HepG2 (cell line): ENCODE data around the gene ZNF184. TPM values are rescaled to one million over a fixed set of nuclear protein-coding genes. Genes with fewer than 3 reads are reported as not detected.

Experiments used
- ATAC-seq: fragments of 200-7000 bp; cut with Tn5 transposase; 3 replicates; pipeline ENCODE4 v1.9.1; 2020; ENCODE audit warnings: mild to moderate bottlenecking, moderate library complexity
- BruUV-seq: library from RNA; stranded (reverse); fragments of 400-500 nt; replicated peaks from 2 replicates; lab custom pipeline; 2021; lab: Mats Ljungman, UMichigan
- CTCF ChIA-PET: fragments of 300-600 bp; formaldehyde crosslinking; extraction: SDS; loops from one replicate; lab custom pipeline; 2021; ENCODE audit warnings: low total read pairs, inconsistent platforms, low intra/inter-chr PET ratio; lab: Yijun Ruan, JAX
- POLR2A ChIA-PET: fragments of 350-600 bp; sonication (Branson Sonifier 250); formaldehyde crosslinking; loops from one replicate; lab custom pipeline; 2020; ENCODE audit warnings: antibody characterized with exemption, inconsistent platforms; lab: Yijun Ruan, JAX
- DNase-seq: peaks from one replicate; pipeline ENCODE4 v3.0.0-alpha.2; 2015; ENCODE audit warnings: low spot score
- FAIRE-seq: peaks from 3 replicates; lab custom pipeline; 2011; peaks lifted over from hg19 to GRCh38; lab: Jason Lieb, UNC
- H2AFZ ChIP-seq: one replicate; pipeline ENCODE4 v1.6.1; 2011; ENCODE audit warnings: low read length, inconsistent platforms
- H3K27ac ChIP-seq: fragments of 300-600 bp; 3 replicates; pipeline ENCODE4 v1.8.0; 2011; ENCODE audit warnings: mixed run types, mild to moderate bottlenecking, mixed read lengths, low read length, inconsistent platforms; ENCODE audit not compliant: insufficient read depth; ENCODE audit errors: extremely low read length
- H3K27me3 ChIP-seq, 2 experiments: fragments of 200-600 bp in 1 of 2; 2 replicates in 1 of 2; 3 replicates in 1 of 2; pipeline versions ENCODE4 v1.6.0 to v1.8.0; 2011; ENCODE audit warnings: low read length in 2 of 2, mild to moderate bottlenecking in 2 of 2, moderate library complexity in 2 of 2, inconsistent platforms in 1 of 2; ENCODE audit not compliant: insufficient read depth in 2 of 2, control insufficient read depth in 1 of 2
- H3K36me3 ChIP-seq, 2 experiments: fragments of 200-600 bp in 1 of 2; replicated peaks in 1 of 2; 2 replicates in 1 of 2; 3 replicates in 1 of 2; pipeline versions ENCODE4 v1.5.1 to v1.8.0; 2011; ENCODE audit warnings: low read length in 2 of 2, inconsistent platforms in 1 of 2; ENCODE audit not compliant: insufficient read depth in 2 of 2, control insufficient read depth in 1 of 2
- H3K4me1 ChIP-seq: 2 replicates; pipeline ENCODE4 v1.5.1; 2012; ENCODE audit warnings: low read length, inconsistent platforms; ENCODE audit not compliant: insufficient read depth
- H3K4me2 ChIP-seq: 2 replicates; pipeline ENCODE4 v1.6.0; 2011; ENCODE audit warnings: low read depth, low read length, inconsistent platforms
- H3K4me3 ChIP-seq, 3 experiments: fragments of 200-600 bp in 1 of 3; sonication (generic), shearing (Covaris generic) in 1 of 3; replicated peaks in 1 of 3; 2 replicates each; pipeline ENCODE4 v1.5.1; 2011 to 2016; ENCODE audit warnings: low read length in 3 of 3, inconsistent platforms in 2 of 3, low read depth in 2 of 3, mild to moderate bottlenecking in 2 of 3, control low read depth in 1 of 3, mixed read lengths in 1 of 3; ENCODE audit not compliant: insufficient read depth in 1 of 3
- H3K79me2 ChIP-seq: one replicate; pipeline ENCODE4 v1.6.1; 2011; ENCODE audit warnings: low read length, inconsistent platforms; ENCODE audit not compliant: insufficient read depth
- H3K9ac ChIP-seq: 2 replicates; pipeline ENCODE4 v1.6.0; 2011; ENCODE audit warnings: mild to moderate bottlenecking, low read depth, low read length, inconsistent platforms; ENCODE audit not compliant: insufficient read depth
- H3K9me3 ChIP-seq: 2 replicates; pipeline ENCODE4 v1.5.1; 2012; ENCODE audit warnings: mild to moderate bottlenecking, low read length
- H4K20me1 ChIP-seq: 2 replicates; pipeline ENCODE4 v1.6.0; 2011; ENCODE audit warnings: inconsistent platforms, mild to moderate bottlenecking, low read length, moderate library complexity; ENCODE audit not compliant: insufficient read depth
- ATF7 ChIP-seq, 2 experiments: fragments of 450-650 bp in 1 of 2; sonication (generic) in 1 of 2; formaldehyde crosslinking in 1 of 2; IDR thresholded peaks; 2 replicates each; pipeline versions ENCODE4 v1.4.0 to v1.6.1; 2016 to 2020; ENCODE audit warnings: antibody characterized with exemption in 1 of 2, mild to moderate bottlenecking in 1 of 2, missing genetic modification reagents in 1 of 2
- CCAR2 ChIP-seq: fragments of 200-400 bp; formaldehyde crosslinking; optimal IDR thresholded peaks from 2 replicates; pipeline ENCODE3; 2018; ENCODE audit warnings: low read depth, mild to moderate bottlenecking, low read length, moderate library complexity
- HDAC1 ChIP-seq: sonication (generic); formaldehyde crosslinking; IDR thresholded peaks from 2 replicates; pipeline ENCODE4 v1.5.1; 2020; ENCODE audit warnings: mild to moderate bottlenecking, missing genetic modification reagents
- HNRNPL ChIP-seq: fragments of 200-400 bp; formaldehyde crosslinking; IDR thresholded peaks from 2 replicates; pipeline ENCODE4 v1.6.1; 2017; ENCODE audit warnings: mild to moderate bottlenecking, low read depth, low read length
- HOXD1 ChIP-seq: sonication (generic); formaldehyde crosslinking; IDR thresholded peaks from 2 replicates; pipeline ENCODE4 v1.5.0; 2020; ENCODE audit warnings: missing genetic modification reagents
- MEIS1 ChIP-seq: sonication (generic); formaldehyde crosslinking; IDR thresholded peaks from 2 replicates; pipeline ENCODE4 v1.9.0; 2021; ENCODE audit warnings: mild to moderate bottlenecking, missing genetic modification reagents, moderate library complexity, borderline replicate concordance
- MXI1 ChIP-seq: IDR thresholded peaks from 3 replicates; pipeline ENCODE4 v1.6.1; 2012; ENCODE audit warnings: low read depth, low read length, inconsistent platforms, borderline replicate concordance
- NCOA5 ChIP-seq: sonication (generic); formaldehyde crosslinking; IDR thresholded peaks from 2 replicates; pipeline ENCODE4 v1.4.0; 2020; ENCODE audit warnings: missing genetic modification reagents
- NR1H2 ChIP-seq: sonication (generic); formaldehyde crosslinking; IDR thresholded peaks from 2 replicates; pipeline ENCODE4 v1.8.1; 2022; ENCODE audit warnings: low read depth, missing genetic modification reagents, borderline replicate concordance
- PRPF4 ChIP-seq: fragments of 200-400 bp; formaldehyde crosslinking; IDR thresholded peaks from 2 replicates; pipeline ENCODE4 v1.6.1; 2016; ENCODE audit warnings: low read length, low read depth; ENCODE audit not compliant: poor library complexity, severe bottlenecking
- PTBP1 ChIP-seq: fragments of 200-400 bp; formaldehyde crosslinking; IDR thresholded peaks from 2 replicates; pipeline ENCODE4 v1.6.1; 2018; ENCODE audit warnings: low read length, low read depth; ENCODE audit not compliant: poor library complexity, severe bottlenecking
- SSRP1 ChIP-seq: IDR thresholded peaks from 2 replicates; pipeline ENCODE4 v1.6.1; 2016; ENCODE audit warnings: control low read depth
- TBP ChIP-seq: sonication (generic); formaldehyde crosslinking; IDR thresholded peaks from 2 replicates; pipeline ENCODE4 v1.5.0; 2020; ENCODE audit warnings: missing genetic modification reagents
- TIGD3 ChIP-seq: sonication (generic); formaldehyde crosslinking; IDR thresholded peaks from 2 replicates; pipeline ENCODE4 v1.5.1; 2020; ENCODE audit warnings: mild to moderate bottlenecking, missing genetic modification reagents, borderline replicate concordance
- XBP1 ChIP-seq: sonication (generic); formaldehyde crosslinking; IDR thresholded peaks from 2 replicates; pipeline ENCODE4 v1.5.0; 2020; ENCODE audit warnings: missing genetic modification reagents
- ZNF207 ChIP-seq: fragments of 450-650 bp; IDR thresholded peaks from 2 replicates; pipeline ENCODE4 v1.6.1; 2016; ENCODE audit warnings: antibody characterized with exemption, borderline replicate concordance
- ZNF430 ChIP-seq: sonication (generic); formaldehyde crosslinking; IDR thresholded peaks from 2 replicates; pipeline ENCODE4 v1.9.0; 2021; ENCODE audit warnings: mild to moderate bottlenecking, missing genetic modification reagents
- ZNF629 ChIP-seq: sonication (generic); formaldehyde crosslinking; conservative IDR thresholded peaks from 2 replicates; pipeline ENCODE4 v1.5.0; 2020; ENCODE audit warnings: missing genetic modification reagents
- ZSCAN9 ChIP-seq: IDR thresholded peaks from 2 replicates; pipeline ENCODE4 v1.6.1; 2016; ENCODE audit warnings: borderline replicate concordance
- WGBS: methylation state at CpG from one replicate; pipeline ENCODE4 v1.1.6; 2017; ENCODE audit warnings: low lambda C conversion rate; 5-methylcytosine and 5-hydroxymethylcytosine counted together
- in situ Hi-C: cut with HindIII; loops from 2 replicates; pipeline ENCODE4 v1.10.0; 2017; ENCODE audit warnings: low pct_unique_long_range_greater_than_20kb; ENCODE audit not compliant: extremely low pct_ligation_motif_present
- intact Hi-C: fragments of 100-400 bp; cut with micrococcal nuclease; formaldehyde crosslinking; loops from one replicate; pipeline ENCODE4 v1.10.0; 2022; ENCODE audit not compliant: unreplicated experiment
- polyA plus RNA-seq, 8 experiments: library from polyadenylated mRNA; depleted of rRNA in 3 of 8; stranded (reverse) in 7 of 8; unstranded in 1 of 8; fragments of >200 nt; fragmentation: Illumina TruSeq in 4 of 8; extraction: Trizol in 4 of 8; gene quantifications; 2 replicates each; pipeline versions ENCODE4 v1.2.1 to v1.2.3, GENCODE V29; 2011 to 2016; ENCODE audit warnings: low read depth in 4 of 8, missing spikeins in 1 of 8, mixed read lengths in 1 of 8; ENCODE audit not compliant: insufficient read depth in 1 of 8
- total RNA-seq, 5 experiments: library from RNA; depleted of rRNA; stranded (reverse); fragments of >200 nt; fragmentation: Illumina TruSeq; extraction: Trizol; gene quantifications; 2 replicates each; pipeline ENCODE4 v1.2.3, GENCODE V29; 2016; ENCODE audit warnings: low read depth in 1 of 5
- TF ChIP-seq, protein P1 (sequence below): sonication (generic); formaldehyde crosslinking; IDR thresholded peaks from 2 replicates; pipeline ENCODE4 v1.5.1; 2020; ENCODE audit warnings: missing genetic modification reagents, mild to moderate bottlenecking, borderline replicate concordance

The ZNF184 gene
- total and polyA plus RNA-seq, 2 of the 13 experiments (the other 11 are each of a cell fraction or from before 2014, with no cell fraction given): 2.1 to 10.1 TPM

- H3K4me3 ChIP-seq: no peak overlapping the region
- H3K4me2 ChIP-seq: no peak overlapping the region
- ATAC-seq (no peak), DNase-seq (no peak), FAIRE-seq (no peak)
- TF ChIP-seq ZNF207 (no peak), NR1H2 (CRISPR knock-in tag) (no peak), HOXD1 (CRISPR knock-in tag) (no peak), MEIS1 (CRISPR knock-in tag) (no peak), ATF7 (IDR thresholded peaks at IDR 0.05) (peak; percentile 73), ATF7 (CRISPR knock-in tag; IDR thresholded peaks at IDR 0.05) (no peak), NCOA5 (CRISPR knock-in tag) (no peak), PRPF4 (no peak)
- POLR2A ChIA-PET: no interaction called here
- CTCF ChIA-PET: no interaction called here
- intact Hi-C loops: no loop called here
- BruUV-seq: no TSS peak
- no peaks in the 10 kb centered on the region for H3K4me1 ChIP-seq
- H2AFZ ChIP-seq: no peak overlapping the region
- no peak overlapping the region for H3K27ac ChIP-seq
- H3K27me3 ChIP-seq: peaks cover 0 to 2% of the 10 kb centered on the region in 2 experiments; a peak in 1 of 5 replicates
- 12% methylated on average over 2 of the region's 2 CpGs for WGBS
- no peaks in the 10 kb centered on the region; a peak in 1 of 5 replicates for H3K36me3 ChIP-seq
- H3K9me3 ChIP-seq: peaks cover 8% of the 10 kb centered on the region; the same call in 1 of the 2 replicates
- in situ Hi-C loops: no loop called here
- no peak overlapping the region for H3K9ac ChIP-seq
- H4K20me1 ChIP-seq: no peaks in the 10 kb centered on the region
- no peaks in the 10 kb centered on the region for H3K79me2 ChIP-seq
Measured at GRCh38 chr6:27415898-27416297, 57.0 kb downstream of the ZNF184 start.

GRCh38 chr6:27414996-27415395, 57.9 kb downstream of the ZNF184 start:
- Histone ChIP-seq H3K4me2 (no peak overlapping the region), H3K4me3 (no peak overlapping the region), H2AFZ (no peak overlapping the region), H3K36me3 (no peaks in the 10 kb centered on the region; a peak in 1 of 5 replicates), H3K9ac (no peak overlapping the region), H4K20me1 (no peaks in the 10 kb centered on the region), H3K9me3 (peaks cover 8% of the 10 kb centered on the region; the same call in 1 of the 2 replicates), H3K79me2 (no peaks in the 10 kb centered on the region), H3K4me1 (no peaks in the 10 kb centered on the region), H3K27ac (no peak overlapping the region), H3K27me3 (peaks cover 0 to 2% of the 10 kb centered on the region in 2 experiments; a peak in 1 of 5 replicates)
- in situ Hi-C loops: no loop called here
- ChIA-PET POLR2A (no interaction called here), CTCF (no interaction called here)
- no TSS peak for BruUV-seq
- no peak for FAIRE-seq
- DNase-seq: no peak
- ATAC-seq: no peak
- WGBS: 0% methylated on average over 1 of the region's 1 CpG
- intact Hi-C loops: no loop called here
- TF ChIP-seq TBP (CRISPR knock-in tag) (no peak), CCAR2 (no peak), SSRP1 (CRISPR knock-in tag) (no peak), ZNF430 (CRISPR knock-in tag) (no peak), HNRNPL (no peak), ZSCAN9 (CRISPR knock-in tag) (no peak), PTBP1 (no peak), HDAC1 (no peak), ZNF629 (CRISPR knock-in tag) (no peak), MXI1 (no peak), TIGD3 (CRISPR knock-in tag) (no peak), XBP1 (CRISPR knock-in tag) (no peak)
- TF ChIP-seq, protein P1, sequence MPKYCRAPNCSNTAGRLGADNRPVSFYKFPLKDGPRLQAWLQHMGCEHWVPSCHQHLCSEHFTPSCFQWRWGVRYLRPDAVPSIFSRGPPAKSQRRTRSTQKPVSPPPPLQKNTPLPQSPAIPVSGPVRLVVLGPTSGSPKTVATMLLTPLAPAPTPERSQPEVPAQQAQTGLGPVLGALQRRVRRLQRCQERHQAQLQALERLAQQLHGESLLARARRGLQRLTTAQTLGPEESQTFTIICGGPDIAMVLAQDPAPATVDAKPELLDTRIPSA: no peak
